Breast epithelium (tissue), 4 donors: ENCODE results near the gene FKBP8. TPM values are rescaled to one million over a fixed set of nuclear protein-coding genes. Genes with fewer than 3 reads are reported as not detected.

Source experiments
- DNase-seq, 2 donors: peaks; one replicate each; pipeline ENCODE4 v3.0.0-alpha.2; 2019; ENCODE audit warnings: low spot score in 2 of 2
- H3K27ac ChIP-seq, 2 donors: fragments of 200-600 bp; sonication (generic) in 1 of 2; one replicate each; pipeline ENCODE4 v1.5.1; 2016 to 2019; ENCODE audit warnings: mild to moderate bottlenecking in 1 of 2
- H3K27me3 ChIP-seq, 2 donors: fragments of 200-600 bp; sonication (generic) in 1 of 2; one replicate each; pipeline versions ENCODE4 v1.5.1 to v1.6.0; 2017 to 2019; ENCODE audit warnings: control low read depth in 1 of 2, mild to moderate bottlenecking in 1 of 2
- H3K36me3 ChIP-seq: fragments of 200-600 bp; one replicate; pipeline ENCODE4 v1.5.1; 2019
- H3K4me1 ChIP-seq, 2 donors: fragments of 200-600 bp; sonication (generic); one replicate each; pipeline ENCODE4 v1.5.1; 2016 to 2019; ENCODE audit warnings: control low read depth in 1 of 2
- H3K4me3 ChIP-seq, 3 donors: fragments of 200-600 bp; sonication (generic); 1 replicate in 2 of 3; 2 replicates in 1 of 3; pipeline ENCODE4 v1.5.1; 2016 to 2019; ENCODE audit warnings: mild to moderate bottlenecking in 3 of 3, moderate library complexity in 2 of 3
- H3K9me3 ChIP-seq, 2 donors: fragments of 200-600 bp; sonication (generic) in 1 of 2; one replicate each; pipeline ENCODE4 v1.5.1; 2016 to 2019; ENCODE audit warnings: control low read depth in 1 of 2
- POLR2A ChIP-seq: fragments of 450-650 bp; IDR thresholded peaks from one replicate; pipeline ENCODE4 v1.6.1; 2016; ENCODE audit warnings: antibody characterized with exemption, mild to moderate bottlenecking, moderate library complexity
- POLR2AphosphoS5 ChIP-seq, 3 donors: sonication (generic); formaldehyde crosslinking; IDR thresholded peaks; one replicate each; pipeline ENCODE4 v1.6.1; 2017; ENCODE audit warnings: antibody characterized with exemption in 3 of 3
- intact Hi-C: fragments of 100-400 bp; cut with DNase I; formaldehyde crosslinking; loops from one replicate; pipeline ENCODE4 v1.15.1; 2023; ENCODE audit warnings: low total_unique reads
- total RNA-seq, 3 donors: library from RNA; depleted of rRNA; stranded (reverse); fragments of >200 nt; gene quantifications; one replicate each; pipeline ENCODE4 v1.1.0, GENCODE V29; 2016
- TF ChIP-seq, protein P1 (sequence below), 3 donors: fragments of 450-650 bp; IDR thresholded peaks; one replicate each; pipeline ENCODE4 v1.5.1; 2016 to 2017; ENCODE audit warnings: antibody characterized with exemption in 3 of 3, mild to moderate bottlenecking in 3 of 3, moderate library complexity in 3 of 3

Gene FKBP8
- total RNA-seq, 3 donors from 2014 or later = 214 to 336 (median 294) TPM

GRCh38 chr19:18537431-18537830 is 5.9 kb downstream of the FKBP8 start:
- H3K9me3 ChIP-seq = no peaks in the 10 kb centered on the region
- no peak overlapping the region for H3K4me3 ChIP-seq
- TF ChIP-seq, protein P1, sequence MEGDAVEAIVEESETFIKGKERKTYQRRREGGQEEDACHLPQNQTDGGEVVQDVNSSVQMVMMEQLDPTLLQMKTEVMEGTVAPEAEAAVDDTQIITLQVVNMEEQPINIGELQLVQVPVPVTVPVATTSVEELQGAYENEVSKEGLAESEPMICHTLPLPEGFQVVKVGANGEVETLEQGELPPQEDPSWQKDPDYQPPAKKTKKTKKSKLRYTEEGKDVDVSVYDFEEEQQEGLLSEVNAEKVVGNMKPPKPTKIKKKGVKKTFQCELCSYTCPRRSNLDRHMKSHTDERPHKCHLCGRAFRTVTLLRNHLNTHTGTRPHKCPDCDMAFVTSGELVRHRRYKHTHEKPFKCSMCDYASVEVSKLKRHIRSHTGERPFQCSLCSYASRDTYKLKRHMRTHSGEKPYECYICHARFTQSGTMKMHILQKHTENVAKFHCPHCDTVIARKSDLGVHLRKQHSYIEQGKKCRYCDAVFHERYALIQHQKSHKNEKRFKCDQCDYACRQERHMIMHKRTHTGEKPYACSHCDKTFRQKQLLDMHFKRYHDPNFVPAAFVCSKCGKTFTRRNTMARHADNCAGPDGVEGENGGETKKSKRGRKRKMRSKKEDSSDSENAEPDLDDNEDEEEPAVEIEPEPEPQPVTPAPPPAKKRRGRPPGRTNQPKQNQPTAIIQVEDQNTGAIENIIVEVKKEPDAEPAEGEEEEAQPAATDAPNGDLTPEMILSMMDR (IDR thresholded peaks at IDR 0.05) = no peak
- TF ChIP-seq POLR2AphosphoS5 (IDR thresholded peaks at IDR 0.05) = no peak
- TF ChIP-seq POLR2A = no peak
- H3K36me3 ChIP-seq = peaks cover 14% of the 10 kb centered on the region
- no peak overlapping the region for H3K27ac ChIP-seq
- H3K4me1 ChIP-seq = no peaks in the 10 kb centered on the region
- DNase-seq = no peak
- intact Hi-C loops = no loop called here
- H3K27me3 ChIP-seq = no peaks in the 10 kb centered on the region

DNA sequence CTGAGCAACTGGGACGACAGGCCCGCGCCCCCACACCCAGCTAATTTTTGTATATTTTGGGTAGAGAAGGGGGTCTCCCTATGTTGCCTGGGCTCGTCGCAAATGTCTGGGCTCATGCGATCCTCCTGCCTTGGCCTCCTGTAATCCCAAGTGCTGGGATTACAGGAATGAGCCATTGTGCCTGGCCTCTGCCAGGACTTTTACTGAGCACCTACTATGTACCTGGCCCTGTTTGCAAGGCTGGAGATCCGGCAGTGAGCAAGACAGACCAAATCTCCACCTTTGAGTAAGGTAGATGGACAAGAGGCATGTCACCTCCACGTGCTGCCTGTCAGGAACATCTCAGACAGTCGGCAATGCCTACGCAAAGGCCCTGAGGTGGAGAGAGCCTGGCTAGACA is 6.9 kb downstream of the FKBP8 start:
- intact Hi-C loops = no loop called here
- H3K4me1 ChIP-seq = no peaks in the 10 kb centered on the region
- H3K4me3 ChIP-seq = no peak overlapping the region
- H3K36me3 ChIP-seq = peaks cover 12% of the 10 kb centered on the region
- TF ChIP-seq POLR2AphosphoS5 (IDR thresholded peaks at IDR 0.05) = no peak
- TF ChIP-seq, protein P1 (IDR thresholded peaks at IDR 0.05) = no peak
- TF ChIP-seq POLR2A = no peak
- H3K9me3 ChIP-seq = no peaks in the 10 kb centered on the region
- DNase-seq = no peak
- no peaks in the 10 kb centered on the region for H3K27me3 ChIP-seq
- no peak overlapping the region for H3K27ac ChIP-seq

DNA sequence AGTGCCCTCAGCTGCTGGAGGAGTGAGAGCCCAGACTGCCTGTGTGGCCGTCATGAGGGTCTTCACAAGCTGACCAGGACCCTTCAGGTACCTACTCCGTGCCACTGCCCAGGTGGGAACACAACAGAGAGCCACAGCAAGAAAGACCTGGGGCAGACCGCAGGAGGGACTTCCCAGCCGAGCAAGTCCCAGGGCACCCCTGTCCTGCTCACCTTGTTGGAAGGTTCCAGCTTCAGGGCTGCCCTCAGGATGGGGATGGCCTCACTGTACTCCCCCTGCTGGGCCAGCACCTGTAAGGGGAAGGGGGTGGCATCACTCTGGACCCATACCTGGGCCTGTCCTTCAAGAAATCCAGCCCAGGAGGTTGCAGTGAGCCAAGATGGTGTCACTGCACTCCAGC is 10.3 kb downstream of the FKBP8 start:
- TF ChIP-seq, protein P1 (IDR thresholded peaks at IDR 0.05) = no peak
- TF ChIP-seq POLR2A (no peak), POLR2AphosphoS5 (IDR thresholded peaks at IDR 0.05) (no peak)
- Histone ChIP-seq H3K9me3 (no peaks in the 10 kb centered on the region), H3K27ac (no peak overlapping the region), H3K36me3 (peaks cover 8% of the 10 kb centered on the region), H3K4me3 (no peak overlapping the region), H3K4me1 (no peaks in the 10 kb centered on the region), H3K27me3 (no peaks in the 10 kb centered on the region)
- intact Hi-C loops = loop anchor here (2.0 kb wide), 1 partner anchor 46 kb away; no protein-coding TSS in a partner anchor
- no peak for DNase-seq

DNA sequence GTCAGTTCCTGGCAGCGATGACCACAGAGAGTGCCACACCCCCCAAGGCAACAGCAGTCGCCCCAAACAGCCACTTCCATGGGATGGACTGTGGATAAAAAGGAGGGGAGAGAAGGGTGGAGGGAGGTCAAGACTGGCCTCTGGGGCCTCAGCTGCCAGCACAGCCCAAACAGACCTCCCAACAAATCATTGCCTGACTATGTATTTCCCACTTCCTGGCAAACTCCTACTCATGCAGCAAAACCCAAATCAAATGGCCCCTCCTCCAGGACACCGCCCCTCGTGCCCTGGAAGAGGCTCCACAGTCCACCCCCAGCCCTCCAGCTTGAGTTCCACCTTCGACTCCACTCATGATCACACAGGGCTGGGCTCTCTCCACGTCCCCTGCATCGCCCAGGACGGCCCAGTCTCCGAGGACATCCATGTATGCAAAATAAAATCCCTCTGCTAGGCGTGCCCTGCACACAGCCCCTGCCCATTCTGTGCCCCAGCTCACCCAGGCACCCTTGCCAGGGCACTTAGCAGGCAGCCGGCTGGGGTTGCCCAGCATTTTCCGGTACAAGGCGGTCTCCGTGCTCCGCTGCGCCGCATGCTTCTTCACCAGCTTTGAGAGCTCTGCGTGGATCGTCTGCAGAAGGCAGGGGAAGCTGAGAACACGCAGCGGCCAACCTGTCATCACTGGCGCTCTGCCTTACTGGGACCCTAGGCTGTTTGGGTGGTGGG is 11.0 kb downstream of the FKBP8 start:
- no peaks in the 10 kb centered on the region for H3K4me1 ChIP-seq
- no peak overlapping the region for H3K4me3 ChIP-seq
- no peaks in the 10 kb centered on the region for H3K27me3 ChIP-seq
- H3K27ac ChIP-seq = no peak overlapping the region
- peaks cover 8% of the 10 kb centered on the region for H3K36me3 ChIP-seq
- intact Hi-C loops = loop anchor here (2.0 kb wide), 1 partner anchor 46 kb away; no protein-coding TSS in a partner anchor
- H3K9me3 ChIP-seq = no peaks in the 10 kb centered on the region
- TF ChIP-seq POLR2AphosphoS5 (IDR thresholded peaks at IDR 0.05) (no peak), POLR2A (no peak)
- TF ChIP-seq, protein P1 (IDR thresholded peaks at IDR 0.05) = no peak
- no peak for DNase-seq

GRCh38 chr19:18531485-18531884 is 11.9 kb downstream of the FKBP8 start:
- intact Hi-C loops = no loop called here
- H3K27me3 ChIP-seq = no peaks in the 10 kb centered on the region
- H3K4me1 ChIP-seq = no peaks in the 10 kb centered on the region
- H3K27ac ChIP-seq = no peak overlapping the region
- no peak overlapping the region for H3K4me3 ChIP-seq
- H3K9me3 ChIP-seq = no peaks in the 10 kb centered on the region
- peaks cover 8% of the 10 kb centered on the region for H3K36me3 ChIP-seq
- TF ChIP-seq, protein P1 (IDR thresholded peaks at IDR 0.05) = no peak
- DNase-seq = no peak
